ENCODE measurements around the gene KCNK3. TPM values are rescaled to one million over a fixed set of nuclear protein-coding genes. Genes with fewer than 3 reads are reported as not detected.
A peak's percentile ranks its signal among the peaks of the same experiment; 100 is the strongest.

KCNK3 gene
- total and polyA plus RNA-seq, 2 of the 13 experiments (the other 11 are each of a cell fraction or from before 2014, with no cell fraction given), result not detected

DNA sequence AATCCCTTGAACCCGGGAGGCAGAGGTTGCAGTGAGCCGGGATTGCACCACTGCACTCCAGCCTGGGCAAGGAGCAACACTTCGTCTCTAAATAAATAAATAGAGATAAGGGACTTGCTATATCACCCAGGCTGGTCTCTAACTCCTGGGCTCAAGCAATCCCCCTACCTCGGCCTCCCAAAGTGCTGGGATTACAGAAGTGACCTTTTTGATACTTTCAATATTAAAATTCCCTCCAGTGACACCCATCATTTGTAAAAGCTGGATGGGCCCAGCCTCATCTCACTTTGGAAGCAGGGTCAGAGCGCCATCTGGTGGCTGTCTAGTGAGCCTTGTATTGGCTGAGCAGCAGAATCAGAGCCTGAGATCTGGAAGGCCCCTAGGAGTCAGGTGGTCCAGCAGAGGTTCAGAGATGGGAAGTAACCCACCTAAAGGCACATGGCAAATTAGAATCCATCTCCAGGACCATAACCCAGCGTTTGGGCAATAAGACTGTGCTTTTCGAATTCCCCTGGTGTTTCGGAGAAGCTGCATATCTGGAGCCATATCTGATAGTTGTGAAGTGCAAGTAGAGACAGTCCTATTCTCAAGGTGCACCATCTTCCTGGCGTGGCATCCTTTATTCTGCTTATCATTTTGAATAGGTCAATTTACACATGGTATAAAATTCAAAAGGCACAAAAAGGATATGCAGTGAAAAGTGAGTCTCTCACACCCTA, 53.2 kb downstream of the KCNK3 start (continued):
- TF ChIP-seq, protein P1, sequence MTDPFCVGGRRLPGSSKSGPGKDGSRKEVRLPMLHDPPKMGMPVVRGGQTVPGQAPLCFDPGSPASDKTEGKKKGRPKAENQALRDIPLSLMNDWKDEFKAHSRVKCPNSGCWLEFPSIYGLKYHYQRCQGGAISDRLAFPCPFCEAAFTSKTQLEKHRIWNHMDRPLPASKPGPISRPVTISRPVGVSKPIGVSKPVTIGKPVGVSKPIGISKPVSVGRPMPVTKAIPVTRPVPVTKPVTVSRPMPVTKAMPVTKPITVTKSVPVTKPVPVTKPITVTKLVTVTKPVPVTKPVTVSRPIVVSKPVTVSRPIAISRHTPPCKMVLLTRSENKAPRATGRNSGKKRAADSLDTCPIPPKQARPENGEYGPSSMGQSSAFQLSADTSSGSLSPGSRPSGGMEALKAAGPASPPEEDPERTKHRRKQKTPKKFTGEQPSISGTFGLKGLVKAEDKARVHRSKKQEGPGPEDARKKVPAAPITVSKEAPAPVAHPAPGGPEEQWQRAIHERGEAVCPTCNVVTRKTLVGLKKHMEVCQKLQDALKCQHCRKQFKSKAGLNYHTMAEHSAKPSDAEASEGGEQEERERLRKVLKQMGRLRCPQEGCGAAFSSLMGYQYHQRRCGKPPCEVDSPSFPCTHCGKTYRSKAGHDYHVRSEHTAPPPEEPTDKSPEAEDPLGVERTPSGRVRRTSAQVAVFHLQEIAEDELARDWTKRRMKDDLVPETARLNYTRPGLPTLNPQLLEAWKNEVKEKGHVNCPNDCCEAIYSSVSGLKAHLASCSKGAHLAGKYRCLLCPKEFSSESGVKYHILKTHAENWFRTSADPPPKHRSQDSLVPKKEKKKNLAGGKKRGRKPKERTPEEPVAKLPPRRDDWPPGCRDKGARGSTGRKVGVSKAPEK (CRISPR knock-in tag; IDR thresholded peaks at IDR 0.05; ENCODE audit: borderline replicate concordance), result no peak
- TF ChIP-seq ZNF577 (CRISPR knock-in tag; IDR thresholded peaks at IDR 0.05; ENCODE audit: borderline replicate concordance, low read depth) (no peak), ZZZ3 (CRISPR knock-in tag; IDR thresholded peaks at IDR 0.05; ENCODE audit: borderline replicate concordance) (no peak), HNRNPLL (IDR thresholded peaks at IDR 0.05; ENCODE audit: low read depth, low read length, poor library complexity, severe bottlenecking) (no peak), ZNF782 (CRISPR knock-in tag; IDR thresholded peaks at IDR 0.05; ENCODE audit: borderline replicate concordance) (no peak), BCL3 (CRISPR knock-in tag; IDR thresholded peaks at IDR 0.05) (0 out of 2 replicates have a peak, but pooled peaks have one; percentile 47), HDAC6 (IDR thresholded peaks at IDR 0.05; ENCODE audit: low read depth, low read length) (no peak), ZNF143 (CRISPR knock-in tag; IDR thresholded peaks at IDR 0.05) (no peak), IKZF4 (CRISPR knock-in tag; IDR thresholded peaks at IDR 0.05; ENCODE audit: borderline replicate concordance, low read depth, not compliant biosample characterization) (no peak), CAMTA2 (CRISPR knock-in tag; IDR thresholded peaks at IDR 0.05; ENCODE audit: borderline replicate concordance) (no peak), NFIC (IDR thresholded peaks at IDR 0.05; ENCODE audit: low read length) (no peak), WIZ (CRISPR knock-in tag; IDR thresholded peaks at IDR 0.05) (no peak), KDM2A (CRISPR knock-in tag; IDR thresholded peaks at IDR 0.05; ENCODE audit: borderline replicate concordance, low read depth) (peak; percentile 64; the same call in 1 of the 2 replicates), MLLT10 (CRISPR knock-in tag; IDR thresholded peaks at IDR 0.05) (no peak), ZNF33B (CRISPR knock-in tag; IDR thresholded peaks at IDR 0.05) (0 out of 2 replicates have a peak, but pooled peaks have one; percentile 57)
- TF ChIP-seq, protein P2, sequence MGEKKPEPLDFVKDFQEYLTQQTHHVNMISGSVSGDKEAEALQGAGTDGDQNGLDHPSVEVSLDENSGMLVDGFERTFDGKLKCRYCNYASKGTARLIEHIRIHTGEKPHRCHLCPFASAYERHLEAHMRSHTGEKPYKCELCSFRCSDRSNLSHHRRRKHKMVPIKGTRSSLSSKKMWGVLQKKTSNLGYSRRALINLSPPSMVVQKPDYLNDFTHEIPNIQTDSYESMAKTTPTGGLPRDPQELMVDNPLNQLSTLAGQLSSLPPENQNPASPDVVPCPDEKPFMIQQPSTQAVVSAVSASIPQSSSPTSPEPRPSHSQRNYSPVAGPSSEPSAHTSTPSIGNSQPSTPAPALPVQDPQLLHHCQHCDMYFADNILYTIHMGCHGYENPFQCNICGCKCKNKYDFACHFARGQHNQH (CRISPR knock-in tag; IDR thresholded peaks at IDR 0.05), result peak; percentile 56; the same call in 1 of the 2 replicates
- TF ChIP-seq, protein P3, sequence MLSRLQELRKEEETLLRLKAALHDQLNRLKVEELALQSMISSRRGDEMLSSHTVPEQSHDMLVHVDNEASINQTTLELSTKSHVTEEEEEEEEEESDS (CRISPR knock-in tag; IDR thresholded peaks at IDR 0.05; ENCODE audit: borderline replicate concordance), result no peak
- TF ChIP-seq, protein P4, sequence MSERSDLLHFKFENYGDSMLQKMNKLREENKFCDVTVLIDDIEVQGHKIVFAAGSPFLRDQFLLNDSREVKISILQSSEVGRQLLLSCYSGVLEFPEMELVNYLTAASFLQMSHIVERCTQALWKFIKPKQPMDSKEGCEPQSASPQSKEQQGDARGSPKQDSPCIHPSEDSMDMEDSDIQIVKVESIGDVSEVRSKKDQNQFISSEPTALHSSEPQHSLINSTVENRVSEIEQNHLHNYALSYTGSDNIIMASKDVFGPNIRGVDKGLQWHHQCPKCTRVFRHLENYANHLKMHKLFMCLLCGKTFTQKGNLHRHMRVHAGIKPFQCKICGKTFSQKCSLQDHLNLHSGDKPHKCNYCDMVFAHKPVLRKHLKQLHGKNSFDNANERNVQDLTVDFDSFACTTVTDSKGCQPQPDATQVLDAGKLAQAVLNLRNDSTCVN (CRISPR knock-in tag; IDR thresholded peaks at IDR 0.05; ENCODE audit: borderline replicate concordance), result no peak
- TF ChIP-seq, protein P5, sequence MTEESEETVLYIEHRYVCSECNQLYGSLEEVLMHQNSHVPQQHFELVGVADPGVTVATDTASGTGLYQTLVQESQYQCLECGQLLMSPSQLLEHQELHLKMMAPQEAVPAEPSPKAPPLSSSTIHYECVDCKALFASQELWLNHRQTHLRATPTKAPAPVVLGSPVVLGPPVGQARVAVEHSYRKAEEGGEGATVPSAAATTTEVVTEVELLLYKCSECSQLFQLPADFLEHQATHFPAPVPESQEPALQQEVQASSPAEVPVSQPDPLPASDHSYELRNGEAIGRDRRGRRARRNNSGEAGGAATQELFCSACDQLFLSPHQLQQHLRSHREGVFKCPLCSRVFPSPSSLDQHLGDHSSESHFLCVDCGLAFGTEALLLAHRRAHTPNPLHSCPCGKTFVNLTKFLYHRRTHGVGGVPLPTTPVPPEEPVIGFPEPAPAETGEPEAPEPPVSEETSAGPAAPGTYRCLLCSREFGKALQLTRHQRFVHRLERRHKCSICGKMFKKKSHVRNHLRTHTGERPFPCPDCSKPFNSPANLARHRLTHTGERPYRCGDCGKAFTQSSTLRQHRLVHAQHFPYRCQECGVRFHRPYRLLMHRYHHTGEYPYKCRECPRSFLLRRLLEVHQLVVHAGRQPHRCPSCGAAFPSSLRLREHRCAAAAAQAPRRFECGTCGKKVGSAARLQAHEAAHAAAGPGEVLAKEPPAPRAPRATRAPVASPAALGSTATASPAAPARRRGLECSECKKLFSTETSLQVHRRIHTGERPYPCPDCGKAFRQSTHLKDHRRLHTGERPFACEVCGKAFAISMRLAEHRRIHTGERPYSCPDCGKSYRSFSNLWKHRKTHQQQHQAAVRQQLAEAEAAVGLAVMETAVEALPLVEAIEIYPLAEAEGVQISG (CRISPR knock-in tag; IDR thresholded peaks at IDR 0.05), result no peak

Data from HepG2 (cell line).